Measurements from ENCODE around the gene TAAR5.
A peak's percentile ranks its signal among the peaks of the same experiment; 100 is the strongest.

The TAAR5 gene

GRCh38 chr6:132604635-132605152, 15.2 kb upstream of the TAAR5 start:
- TF ChIP-seq REST (IDR thresholded peaks at IDR 0.05; ENCODE audit: low read depth) (no peak), CEBPB (IDR thresholded peaks at IDR 0.05) (no peak), TEAD4 (IDR thresholded peaks at IDR 0.05) (no peak), MAX (IDR thresholded peaks at IDR 0.05) (no peak), EP300 (IDR thresholded peaks at IDR 0.05; ENCODE audit: borderline replicate concordance) (no peak), YY1 (IDR thresholded peaks at IDR 0.05; ENCODE audit: low read depth) (no peak), CREB1 (IDR thresholded peaks at IDR 0.05; ENCODE audit: low read depth) (no peak), EGR1 (IDR thresholded peaks at IDR 0.05) (no peak), TAF1 (IDR thresholded peaks at IDR 0.05; ENCODE audit: low read depth) (no peak), NFIC (IDR thresholded peaks at IDR 0.05) (no peak), TCF12 (IDR thresholded peaks at IDR 0.05; ENCODE audit: low read depth) (no peak), FOXM1 (IDR thresholded peaks at IDR 0.05; ENCODE audit: borderline replicate concordance, low read depth) (no peak), USF1 (IDR thresholded peaks at IDR 0.05) (no peak)

GRCh38 chr6:132598473-132598872, 8.9 kb upstream of the TAAR5 start:
- TF ChIP-seq EGR1 (IDR thresholded peaks at IDR 0.05) (no peak), NFIC (IDR thresholded peaks at IDR 0.05) (no peak), EP300 (IDR thresholded peaks at IDR 0.05; ENCODE audit: borderline replicate concordance) (no peak), ZBTB7A (IDR thresholded peaks at IDR 0.05; ENCODE audit: low read depth) (no peak), USF1 (IDR thresholded peaks at IDR 0.05) (no peak), RAD21 (IDR thresholded peaks at IDR 0.05; ENCODE audit: low read depth) (peak; percentile 14; the same call in 1 of the 2 replicates), REST (IDR thresholded peaks at IDR 0.05; ENCODE audit: low read depth) (no peak), TCF12 (IDR thresholded peaks at IDR 0.05; ENCODE audit: low read depth) (no peak), CEBPB (IDR thresholded peaks at IDR 0.05) (no peak)

- no peak for TF ChIP-seq TEAD4 (IDR thresholded peaks at IDR 0.05)
- no peak for TF ChIP-seq USF1 (IDR thresholded peaks at IDR 0.05)
- no peak for TF ChIP-seq EGR1 (IDR thresholded peaks at IDR 0.05)
- TF ChIP-seq TAF1 (IDR thresholded peaks at IDR 0.05; ENCODE audit: low read depth), result no peak
- no peak for TF ChIP-seq NFIC (IDR thresholded peaks at IDR 0.05)
Measured at GRCh38 chr6:132596201-132596600, 6.7 kb upstream of the TAAR5 start.

- TF ChIP-seq EP300 (IDR thresholded peaks at IDR 0.05; ENCODE audit: borderline replicate concordance) (no peak), ZBTB7A (IDR thresholded peaks at IDR 0.05; ENCODE audit: low read depth) (no peak), REST (IDR thresholded peaks at IDR 0.05; ENCODE audit: low read depth) (no peak), EGR1 (IDR thresholded peaks at IDR 0.05) (no peak), TAF1 (IDR thresholded peaks at IDR 0.05; ENCODE audit: low read depth) (no peak), TEAD4 (IDR thresholded peaks at IDR 0.05) (no peak), FOXM1 (IDR thresholded peaks at IDR 0.05; ENCODE audit: borderline replicate concordance, low read depth) (no peak), TCF12 (IDR thresholded peaks at IDR 0.05; ENCODE audit: low read depth) (no peak), MAX (IDR thresholded peaks at IDR 0.05) (no peak), RAD21 (IDR thresholded peaks at IDR 0.05; ENCODE audit: low read depth) (no peak), YY1 (IDR thresholded peaks at IDR 0.05; ENCODE audit: low read depth) (no peak), USF1 (IDR thresholded peaks at IDR 0.05) (no peak)
Measured at GRCh38 chr6:132592855-132593254, 3.3 kb upstream of the TAAR5 start.

Measured in Ishikawa (cell line).